NT2/D1 (cell line): ENCODE data around the gene NOL8.

ENCODE experiments used
- YY1 ChIP-seq: IDR thresholded peaks from 2 replicates; pipeline ENCODE4 v1.6.1; 2011; ENCODE audit not compliant: insufficient read length, insufficient read depth
- ZNF274 ChIP-seq: IDR thresholded peaks from 2 replicates; pipeline ENCODE4 v1.6.1; 2011; ENCODE audit warnings: mild to moderate bottlenecking, low read depth, low read length

DNA sequence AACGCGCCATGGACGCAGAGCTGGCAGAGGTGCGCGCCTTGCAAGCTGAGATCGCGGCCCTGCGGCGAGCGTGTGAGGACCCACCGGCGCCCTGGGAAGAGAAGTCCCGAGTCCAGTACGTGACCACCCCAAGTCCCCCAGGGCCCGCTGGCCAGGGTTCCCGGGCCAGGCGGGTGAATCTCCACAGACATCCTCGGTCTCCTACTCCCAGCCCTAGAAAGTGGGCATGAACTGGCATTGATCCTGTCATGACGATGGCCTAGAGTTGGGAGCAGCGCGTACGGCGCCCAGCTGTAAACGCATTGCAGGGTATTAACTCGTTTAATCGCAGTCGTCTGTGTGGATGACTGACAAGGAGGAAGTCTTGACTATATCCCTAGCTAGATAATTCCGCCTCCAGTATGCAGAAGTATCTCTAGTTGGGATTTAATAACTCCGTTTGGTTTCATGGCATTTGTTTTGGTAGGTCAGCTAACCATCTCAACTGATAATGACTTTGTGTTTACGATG is 896 bp upstream of the NOL8 start:
- TF ChIP-seq ZNF274 = no peak
- no peak for TF ChIP-seq YY1
